GM10266 (cell line): ENCODE data around the gene NCAN.

Experiments used
- DNase-seq: peaks from one replicate; pipeline ENCODE4 v3.0.0; 2012; ENCODE audit errors: extremely low spot score
- TF ChIP-seq, protein P1 (sequence below): IDR thresholded peaks from 2 replicates; pipeline ENCODE4 v1.5.1; 2012; ENCODE audit warnings: mild to moderate bottlenecking, low read depth; ENCODE audit not compliant: control insufficient read depth, insufficient read depth; ENCODE audit errors: missing control alignments

Gene NCAN

DNA sequence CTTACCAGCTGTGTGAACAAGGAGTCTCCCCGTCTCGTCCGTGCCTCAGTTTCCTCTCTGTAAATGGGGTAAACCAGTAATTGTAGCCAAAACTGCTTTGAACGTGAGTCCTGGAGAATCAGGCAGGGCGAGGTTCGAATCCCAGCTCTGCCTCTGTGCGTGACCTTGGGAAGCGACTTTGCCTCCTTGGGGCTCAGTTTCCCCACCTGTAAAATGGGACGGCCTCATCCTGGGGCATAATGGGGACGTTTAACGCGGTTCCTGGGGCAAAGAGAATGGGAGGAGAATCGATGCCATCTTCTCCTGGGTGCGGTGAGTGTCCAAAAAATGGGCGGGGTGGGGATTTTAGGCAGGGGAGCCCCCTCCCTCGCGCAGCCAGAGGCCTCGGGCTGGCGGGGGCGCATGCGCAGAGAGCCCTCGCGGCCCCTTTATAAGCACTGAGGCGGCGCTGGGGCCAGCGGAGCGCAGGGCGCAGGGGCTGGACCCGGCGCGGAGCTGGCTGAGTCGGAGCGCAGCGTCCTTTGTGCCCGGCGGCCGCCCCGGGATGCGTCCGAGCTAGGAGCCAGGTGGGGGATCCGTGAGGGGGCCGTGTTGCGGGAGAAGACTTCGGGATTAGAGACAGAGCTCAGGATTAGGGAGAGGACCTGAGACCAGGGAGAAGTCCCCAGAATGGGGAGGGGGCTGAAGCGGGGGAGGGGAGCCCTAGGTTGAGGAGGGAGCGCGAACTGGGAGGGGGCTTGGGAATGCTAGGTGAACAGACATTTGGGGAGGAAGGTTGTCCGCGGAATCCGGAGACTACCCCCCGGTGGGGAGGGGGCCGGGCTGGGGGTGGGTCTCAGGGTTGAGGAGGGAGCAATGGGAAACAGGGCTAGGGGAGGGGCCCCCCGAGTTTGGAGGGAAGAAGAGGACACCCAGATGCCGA is at the start of gene NCAN:
TSS of gene NCAN (plus strand) at position 460 of the 922 bp plus-strand sequence. CDS start 4,996 bp downstream, outside the sequence.
- DNase-seq: no peak
- TF ChIP-seq, protein P1, sequence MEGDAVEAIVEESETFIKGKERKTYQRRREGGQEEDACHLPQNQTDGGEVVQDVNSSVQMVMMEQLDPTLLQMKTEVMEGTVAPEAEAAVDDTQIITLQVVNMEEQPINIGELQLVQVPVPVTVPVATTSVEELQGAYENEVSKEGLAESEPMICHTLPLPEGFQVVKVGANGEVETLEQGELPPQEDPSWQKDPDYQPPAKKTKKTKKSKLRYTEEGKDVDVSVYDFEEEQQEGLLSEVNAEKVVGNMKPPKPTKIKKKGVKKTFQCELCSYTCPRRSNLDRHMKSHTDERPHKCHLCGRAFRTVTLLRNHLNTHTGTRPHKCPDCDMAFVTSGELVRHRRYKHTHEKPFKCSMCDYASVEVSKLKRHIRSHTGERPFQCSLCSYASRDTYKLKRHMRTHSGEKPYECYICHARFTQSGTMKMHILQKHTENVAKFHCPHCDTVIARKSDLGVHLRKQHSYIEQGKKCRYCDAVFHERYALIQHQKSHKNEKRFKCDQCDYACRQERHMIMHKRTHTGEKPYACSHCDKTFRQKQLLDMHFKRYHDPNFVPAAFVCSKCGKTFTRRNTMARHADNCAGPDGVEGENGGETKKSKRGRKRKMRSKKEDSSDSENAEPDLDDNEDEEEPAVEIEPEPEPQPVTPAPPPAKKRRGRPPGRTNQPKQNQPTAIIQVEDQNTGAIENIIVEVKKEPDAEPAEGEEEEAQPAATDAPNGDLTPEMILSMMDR: no peak

GRCh38 chr19:19162495-19162894 is 49.3 kb upstream of the NCAN start:
- DNase-seq: no peak

DNA sequence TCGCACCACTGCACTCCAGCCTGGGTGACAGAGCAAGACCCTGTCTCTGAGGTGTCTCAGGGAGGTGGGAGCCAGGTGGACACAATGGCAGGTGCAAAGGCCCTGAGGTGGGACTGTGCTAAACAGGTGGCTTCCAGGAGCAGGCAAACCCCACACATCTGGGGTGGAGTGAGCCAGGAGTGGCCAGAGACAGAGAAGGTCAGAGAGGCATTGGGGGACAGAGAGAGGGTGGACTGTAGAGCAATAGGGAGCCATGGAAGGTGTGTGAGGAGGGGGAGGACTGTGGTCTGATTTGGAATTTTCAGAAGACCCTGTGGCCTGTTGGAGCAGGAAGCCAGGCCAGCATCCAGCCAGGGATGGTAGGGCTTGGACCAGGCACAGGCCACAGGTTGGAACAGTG is 46.4 kb upstream of the NCAN start:
- no peak for DNase-seq
- TF ChIP-seq, protein P1: no peak

More at GRCh38 chr19:19162495-19162894, 49.3 kb upstream of the NCAN start:
- TF ChIP-seq, protein P1: no peak

DNA sequence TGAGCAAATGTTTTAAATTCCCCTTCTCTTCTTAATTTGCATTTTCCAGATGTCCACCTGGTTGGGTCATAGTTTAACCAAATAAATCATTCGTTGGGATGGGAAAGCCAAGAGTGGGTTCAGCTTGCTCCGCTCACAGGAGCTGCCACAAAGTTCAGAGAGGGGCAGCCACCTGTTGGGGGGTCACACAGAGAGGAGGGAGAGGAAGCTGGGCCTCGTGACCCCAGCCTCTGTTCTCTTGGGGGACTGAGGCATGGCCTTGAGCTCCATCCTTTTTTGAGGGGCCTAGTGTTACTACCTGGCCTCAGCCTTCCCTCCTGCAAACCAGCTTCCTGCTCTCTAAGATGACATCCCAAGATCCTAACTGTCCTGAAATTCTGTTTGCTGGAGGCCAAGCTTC is 44.1 kb upstream of the NCAN start:
- TF ChIP-seq, protein P1: no peak
- no peak for DNase-seq

DNA sequence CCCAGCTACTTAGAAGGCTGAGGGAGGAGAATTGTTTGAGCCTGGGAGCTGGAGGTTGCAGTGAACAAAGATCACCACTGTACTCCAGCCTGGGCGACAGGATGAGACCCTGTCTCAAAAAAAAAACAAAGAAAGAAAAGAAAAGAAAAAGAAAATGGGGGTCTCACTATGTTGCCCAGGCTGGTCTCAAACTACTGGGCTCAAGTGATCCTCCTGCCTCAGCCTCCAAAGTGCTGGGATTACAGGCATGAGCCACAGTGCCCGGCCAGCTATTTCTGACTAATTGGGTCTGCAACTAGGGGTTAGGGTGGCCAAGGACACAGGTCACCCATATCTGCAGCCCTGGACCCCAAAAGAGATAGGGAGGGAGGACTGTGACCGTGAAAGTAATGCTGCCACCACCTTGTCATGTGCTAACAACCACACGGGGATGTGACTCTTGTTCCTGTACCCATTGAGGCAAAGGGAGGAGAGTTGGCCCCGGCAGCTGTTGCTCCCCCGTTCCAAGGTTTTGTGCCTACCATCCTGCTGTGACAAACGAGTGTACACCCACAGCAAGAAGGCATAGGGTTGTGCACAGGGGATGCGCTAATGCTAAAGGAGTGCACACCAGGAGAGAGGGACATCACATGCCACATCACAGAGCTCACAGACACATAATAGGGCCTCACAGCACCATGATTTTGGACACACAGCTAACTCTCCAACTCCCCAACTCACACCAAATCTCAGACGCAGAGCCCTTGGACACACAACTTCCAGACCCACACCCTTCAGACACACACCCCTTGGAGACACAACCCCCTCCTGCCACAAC is 42.3 kb upstream of the NCAN start:
- TF ChIP-seq, protein P1: no peak
- DNase-seq: no peak

DNA sequence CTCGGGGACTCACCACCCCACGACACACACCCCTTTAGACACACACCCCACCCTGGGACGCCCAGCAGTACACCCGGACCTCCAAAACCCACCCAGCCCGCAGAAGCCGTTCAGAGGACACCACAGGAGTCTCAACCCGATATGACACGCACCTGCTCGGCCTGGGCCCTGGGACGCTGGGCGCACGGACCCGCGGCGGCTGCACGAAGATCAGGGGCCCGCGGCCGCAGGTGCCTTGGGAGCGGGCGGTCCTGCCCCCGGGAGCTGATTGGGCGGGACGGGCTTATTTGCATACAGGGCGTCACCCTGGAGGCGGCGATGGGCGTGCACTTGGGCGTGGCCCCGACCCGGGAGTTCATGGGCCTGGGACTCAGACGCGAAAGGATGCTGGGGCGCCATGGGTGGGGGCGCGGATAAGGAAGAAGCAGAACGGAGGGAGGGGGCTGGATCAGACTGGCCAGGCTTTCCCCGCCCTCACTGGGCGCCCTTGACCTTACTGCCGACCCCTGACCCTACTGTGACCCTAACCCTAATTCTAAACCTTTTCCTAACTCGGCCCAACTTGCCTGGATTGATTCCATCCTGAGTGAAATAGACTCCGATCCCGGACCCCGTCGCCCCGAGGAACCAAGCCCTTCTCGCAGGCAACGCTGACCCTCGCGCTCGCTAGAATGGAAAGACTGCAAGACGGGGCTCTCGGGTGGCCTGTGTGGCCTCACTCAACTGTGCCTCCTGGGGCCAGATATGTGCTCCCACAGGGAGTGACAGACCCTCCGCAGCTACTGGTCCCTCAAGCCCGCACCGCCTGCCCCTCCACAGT is 41.5 kb upstream of the NCAN start, which contains the start of gene MEF2B:
TSS of gene MEF2B (minus strand) at position 211 of the 820 bp plus-strand sequence. CDS start 19,528 bp downstream, outside the sequence.
- TF ChIP-seq, protein P1: no peak
- DNase-seq: peak; percentile 93
